GM04503 (cell line): ENCODE measurements around the gene CLDN5.

Experiments used
- DNase-seq: peaks from one replicate; pipeline ENCODE4 v3.0.0-alpha.2; 2012; ENCODE audit warnings: low read depth

The CLDN5 gene

GRCh38 chr22:19520566-19521305 lies 3.5 kb downstream of the CLDN5 start:
- no peak for DNase-seq

GRCh38 chr22:19520007-19520406 lies 4.2 kb downstream of the CLDN5 start:
- no peak for DNase-seq

DNA sequence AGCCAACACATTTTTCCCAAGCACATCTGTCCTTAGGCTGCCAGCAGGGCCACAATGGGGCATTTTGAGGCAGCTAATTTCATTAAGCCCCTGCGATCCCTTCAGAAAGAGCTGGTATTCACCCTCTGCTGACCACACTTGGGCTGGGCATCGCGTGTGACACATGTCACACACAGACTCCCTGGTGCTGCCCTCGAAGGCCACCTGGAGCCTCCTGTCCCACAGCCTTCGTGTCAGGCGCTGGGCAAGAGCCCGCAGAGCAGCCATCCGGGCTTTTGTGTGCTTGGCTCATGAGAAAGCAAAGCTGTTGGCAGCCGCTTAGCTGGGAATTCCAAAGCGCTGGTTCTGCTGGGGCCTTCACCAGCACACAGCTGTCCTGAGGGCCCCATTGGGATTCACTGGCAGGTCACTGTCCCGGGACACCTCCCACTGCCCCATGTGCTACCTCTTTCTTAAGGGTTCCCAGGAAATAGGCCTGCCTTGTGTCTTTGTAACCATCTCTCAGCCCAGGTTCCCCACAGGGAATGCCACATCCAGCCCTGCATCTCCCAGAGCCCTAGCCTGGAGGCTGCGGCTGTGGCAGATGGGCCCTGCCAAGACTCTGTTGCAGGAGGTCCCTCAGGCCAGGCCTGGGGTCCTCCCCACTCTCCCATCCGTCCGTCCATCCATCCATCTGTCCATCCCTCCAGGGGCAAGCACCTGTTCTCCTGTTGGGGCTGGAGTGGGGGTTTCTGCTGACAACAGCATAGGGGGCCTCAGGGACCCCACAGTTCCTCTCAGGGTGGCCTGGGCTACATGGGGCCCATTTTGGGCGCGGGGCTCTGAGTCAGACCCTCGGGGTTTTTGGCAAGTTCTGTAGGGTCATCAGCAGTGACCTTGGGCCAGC lies 4.9 kb downstream of the CLDN5 start:
- no peak for DNase-seq

- no peak for DNase-seq
Measured at GRCh38 chr22:19518635-19519034, 5.6 kb downstream of the CLDN5 start.

- DNase-seq = no peak
Measured at GRCh38 chr22:19517919-19518611, 6.1 kb downstream of the CLDN5 start.

DNA sequence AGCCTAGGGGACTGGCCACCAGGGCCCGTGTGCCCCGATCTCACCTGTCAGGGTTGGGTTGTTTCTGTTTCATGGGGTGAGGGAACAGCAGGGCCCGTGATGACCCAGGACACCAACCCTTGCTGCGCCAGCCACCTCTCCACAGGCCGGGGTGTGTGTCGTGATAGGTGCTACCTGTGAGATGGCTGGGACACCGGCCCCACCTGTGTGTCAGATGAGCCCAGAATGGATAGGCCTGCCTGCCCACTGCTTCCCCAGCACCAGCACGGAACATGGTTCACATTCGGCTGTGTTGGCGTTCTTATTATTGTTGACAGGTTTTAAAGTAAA lies 7.1 kb downstream of the CLDN5 start:
- DNase-seq = no peak

DNA sequence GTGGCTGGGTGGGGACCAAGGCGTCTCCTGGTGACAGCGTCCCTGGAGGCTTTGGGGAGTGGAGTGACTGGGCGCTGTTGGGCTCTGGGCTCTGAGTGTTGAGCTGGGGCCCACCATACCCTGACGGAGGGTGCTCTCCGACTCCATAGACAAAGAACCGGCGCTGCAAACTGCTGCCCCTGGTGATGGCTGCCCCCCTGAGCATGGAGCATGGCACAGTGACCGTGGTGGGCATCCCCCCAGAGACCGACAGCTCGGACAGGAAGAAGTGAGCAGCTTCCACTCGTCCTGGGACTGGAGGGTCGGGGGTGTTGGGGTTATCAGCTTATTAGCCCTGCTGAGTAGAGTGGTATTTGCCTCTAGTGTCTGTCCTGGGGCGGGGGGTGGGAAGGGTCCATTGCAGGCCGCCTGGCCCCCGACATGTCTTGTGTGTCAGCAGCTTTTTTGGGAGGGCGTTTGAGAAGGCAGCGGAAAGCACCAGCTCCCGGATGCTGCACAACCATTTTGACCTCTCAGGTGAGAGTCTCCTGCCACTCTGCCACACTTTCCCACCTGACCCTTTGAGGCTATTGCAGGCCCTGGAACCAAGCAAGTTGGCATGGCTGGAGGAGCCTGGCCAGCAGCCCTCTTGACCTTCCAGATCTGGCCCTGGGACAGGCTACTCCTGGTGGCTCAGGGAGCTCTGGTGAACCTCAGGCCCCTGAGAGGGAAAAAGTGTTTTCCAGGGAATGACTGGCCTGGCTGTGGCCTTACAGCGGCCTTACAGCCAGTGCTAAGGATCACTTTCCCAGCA lies 7.6 kb downstream of the CLDN5 start:
- DNase-seq = no peak

DNA sequence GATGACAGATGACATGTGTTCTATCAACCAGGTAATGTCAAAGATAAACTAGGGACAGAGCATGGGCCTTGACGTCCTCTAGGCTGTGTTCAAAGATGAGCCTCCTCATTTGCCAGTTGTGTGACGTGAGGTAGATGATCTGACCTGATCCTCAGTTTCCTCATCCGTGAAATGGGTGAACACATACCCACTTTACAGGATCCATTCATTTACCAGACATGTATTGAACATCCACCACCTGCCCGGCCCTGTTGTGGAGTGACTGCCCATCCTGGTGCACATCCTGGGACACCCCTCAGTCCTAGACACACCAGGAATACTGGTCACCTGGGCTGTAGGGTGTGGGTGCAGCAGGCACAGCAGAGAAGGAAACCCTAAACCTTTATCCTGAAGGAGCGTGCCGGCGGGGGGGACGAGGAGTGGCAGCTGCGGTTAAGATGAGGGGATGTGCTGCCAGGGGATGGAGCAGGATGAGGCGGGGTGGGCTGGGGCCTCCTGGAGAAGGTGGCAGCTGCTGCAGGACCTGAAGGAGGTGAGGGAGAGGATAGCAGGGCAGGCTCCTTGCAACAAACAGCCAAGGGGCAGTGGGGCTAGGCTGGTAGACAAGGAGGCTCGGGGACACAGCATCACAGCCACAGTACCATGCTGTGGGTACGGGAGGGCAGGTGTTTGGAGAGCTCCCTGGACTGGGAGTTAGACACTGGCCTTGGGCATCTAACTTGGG lies 8.4 kb downstream of the CLDN5 start:
- no peak for DNase-seq

GRCh38 chr22:19514831-19515565 lies 9.2 kb downstream of the CLDN5 start:
- no peak for DNase-seq

DNA sequence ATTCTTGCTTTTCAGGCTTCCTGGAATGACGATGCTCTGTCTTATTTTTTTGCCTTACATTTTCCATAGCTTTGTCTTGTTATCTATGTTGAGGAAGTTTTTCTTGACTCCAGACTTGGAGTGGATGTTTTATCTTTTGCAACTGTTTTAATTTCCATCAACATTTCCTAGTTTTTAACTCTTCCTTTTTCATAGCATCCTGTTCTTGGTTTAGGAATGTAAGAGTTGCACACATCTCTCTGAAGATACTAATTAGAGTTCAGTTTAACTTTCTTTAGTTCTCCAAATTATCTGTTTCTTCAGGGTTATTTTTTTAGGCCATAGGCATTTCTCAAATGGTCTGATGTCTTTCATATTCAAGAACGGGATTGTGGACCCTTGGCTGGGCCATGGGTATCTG lies 10.4 kb downstream of the CLDN5 start:
- DNase-seq = no peak

DNA sequence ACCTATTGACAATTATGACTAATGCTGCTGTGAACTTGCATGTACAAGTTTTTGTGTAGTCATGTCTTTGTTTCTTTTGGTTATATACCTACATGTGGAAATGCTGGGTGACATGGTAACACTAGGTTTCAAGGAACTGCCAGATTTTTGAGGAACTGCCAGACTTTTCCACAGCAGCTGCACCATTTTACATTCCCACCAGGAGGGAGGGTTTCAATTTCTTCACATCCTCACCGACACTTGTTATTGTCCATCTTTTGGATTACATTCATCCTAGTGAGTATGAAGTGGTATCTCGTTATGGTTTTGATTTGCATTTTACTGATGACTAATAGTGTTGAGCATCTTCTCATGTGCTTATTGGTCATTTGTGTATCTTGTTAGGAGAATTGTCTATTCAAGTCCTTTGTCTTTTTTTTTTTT lies 13.3 kb downstream of the CLDN5 start:
- no peak for DNase-seq

- DNase-seq = no peak
Measured at GRCh38 chr22:19509923-19510322, 14.3 kb downstream of the CLDN5 start.

DNA sequence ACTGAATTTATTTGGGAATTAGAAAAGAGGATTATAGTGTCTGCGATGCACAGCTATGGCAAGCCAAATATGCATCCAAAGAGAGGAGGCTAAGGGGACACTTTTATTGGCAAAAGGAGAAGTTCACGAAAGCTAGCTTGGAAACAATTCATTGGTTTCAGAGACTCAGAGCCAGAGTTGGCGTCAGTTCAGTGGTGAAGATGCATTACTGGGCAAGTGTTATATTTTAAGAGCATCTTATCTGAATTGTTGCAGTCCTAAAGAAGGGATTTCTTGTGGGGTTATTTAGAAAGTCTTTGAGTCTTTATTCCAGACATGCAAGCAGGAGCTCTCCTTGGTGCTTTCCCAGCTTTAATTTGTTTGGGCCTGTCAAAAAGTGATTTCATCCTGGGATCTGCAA lies 15.0 kb downstream of the CLDN5 start:
- DNase-seq = no peak

DNA sequence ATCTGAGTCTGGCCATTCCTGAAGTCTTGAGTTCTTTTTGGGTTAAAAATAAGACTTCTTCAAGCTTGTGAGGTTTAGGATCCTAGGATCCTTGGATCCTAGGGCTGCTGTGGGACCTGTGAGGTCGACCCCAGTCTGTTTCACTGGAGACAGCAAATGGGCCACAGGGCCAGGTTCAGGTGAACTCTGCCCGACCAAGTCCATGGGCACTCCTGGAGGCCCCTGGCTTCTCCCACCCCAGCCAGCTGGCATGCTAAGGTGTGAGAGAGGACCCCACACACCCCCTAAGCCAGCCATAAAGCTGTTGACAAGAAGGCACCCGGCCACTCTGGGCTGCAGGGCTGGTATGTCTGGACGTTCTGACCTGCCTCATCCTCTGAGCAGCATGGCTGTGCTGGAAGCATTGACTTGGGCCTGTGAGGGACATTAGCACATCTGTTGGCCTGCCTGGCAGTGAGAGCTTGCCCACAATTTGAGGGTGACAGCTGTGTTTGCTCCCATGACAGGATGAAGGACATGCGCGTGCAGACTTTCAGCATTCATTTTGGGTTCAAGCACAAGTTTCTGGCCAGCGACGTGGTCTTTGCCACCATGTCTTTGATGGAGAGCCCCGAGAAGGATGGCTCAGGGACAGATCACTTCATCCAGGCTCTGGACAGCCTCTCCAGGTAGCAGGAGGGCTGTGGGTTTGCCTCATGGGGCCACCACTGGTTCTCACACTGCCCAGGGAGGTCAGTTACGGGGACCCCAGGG lies 16.0 kb downstream of the CLDN5 start:
- DNase-seq = no peak

DNA sequence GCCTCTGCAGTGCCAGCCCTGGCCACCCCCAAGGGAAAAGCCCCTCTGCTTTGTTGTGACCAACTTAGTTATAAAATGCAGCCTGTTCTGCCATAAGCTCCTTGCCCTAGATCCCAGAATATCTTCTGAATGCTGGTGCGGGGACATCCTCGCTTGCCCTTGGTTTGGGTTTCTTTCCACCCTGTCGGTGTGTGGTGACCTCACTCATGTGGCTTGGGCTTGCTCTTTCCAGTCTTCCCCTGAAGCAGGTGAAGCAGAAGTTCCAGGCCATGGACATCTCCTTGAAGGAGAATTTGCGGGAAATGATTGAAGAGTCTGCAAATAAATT lies 16.7 kb downstream of the CLDN5 start:
- DNase-seq = no peak

DNA sequence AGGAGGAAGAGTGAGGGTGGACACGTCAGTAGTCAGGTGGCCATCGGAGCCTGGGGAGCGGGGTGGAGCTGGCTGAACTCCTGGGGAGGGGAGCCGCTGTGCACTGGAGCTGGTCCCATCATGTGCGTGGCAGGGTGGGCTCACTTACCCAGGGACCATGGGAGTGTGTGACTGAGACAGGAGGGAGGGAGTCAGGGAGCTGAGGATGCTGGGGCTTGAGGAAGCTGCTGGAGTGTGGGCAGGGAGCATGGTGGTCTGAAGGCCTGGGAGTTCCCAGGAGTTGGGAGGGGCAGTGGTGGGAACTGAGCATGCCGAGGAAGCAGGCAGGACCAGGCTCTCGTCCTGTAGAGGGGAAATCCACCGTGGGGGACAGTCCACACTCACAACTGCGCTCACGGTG lies 18.0 kb downstream of the CLDN5 start:
- no peak for DNase-seq

DNA sequence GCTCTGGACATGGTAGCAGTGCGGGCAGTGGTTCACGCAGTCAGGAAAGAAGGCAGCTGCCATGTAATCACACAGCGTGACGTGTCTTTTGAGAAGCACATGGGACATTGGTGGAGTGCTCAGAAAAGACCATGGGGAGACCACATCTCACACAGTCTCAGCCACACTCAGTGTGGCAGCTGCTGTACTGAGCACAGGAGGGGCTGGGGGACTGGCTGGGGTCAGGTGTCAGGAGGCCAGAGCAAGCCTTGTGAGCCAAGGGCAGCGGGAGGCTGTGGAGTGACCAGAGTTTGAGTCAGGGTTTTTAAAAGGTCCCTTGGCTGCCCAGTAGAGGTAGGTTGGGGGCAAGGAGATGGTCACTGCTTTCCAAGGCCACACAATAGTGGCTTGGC lies 18.5 kb downstream of the CLDN5 start:
- DNase-seq = no peak

GRCh38 chr22:19504900-19505734 lies 19.1 kb downstream of the CLDN5 start:
- DNase-seq = no peak

DNA sequence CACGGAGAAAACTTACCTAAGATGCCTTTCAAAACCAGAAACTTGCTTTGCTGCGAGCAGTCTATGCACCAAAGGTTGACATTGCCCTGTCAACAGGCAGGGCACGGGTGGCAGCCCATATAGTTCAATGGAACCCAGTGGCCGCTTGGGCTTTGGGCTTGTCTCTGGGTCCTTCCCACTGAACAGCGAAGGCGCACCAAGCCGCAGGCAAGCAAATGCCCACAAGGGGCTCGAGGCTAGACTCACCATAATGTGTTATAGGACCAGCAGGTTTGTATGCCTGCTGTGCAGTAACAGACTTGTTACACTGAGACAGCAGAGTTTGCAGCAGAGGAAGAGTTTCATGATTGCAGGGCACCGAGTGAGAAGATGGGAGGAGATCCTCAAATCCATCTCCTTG lies 20.3 kb downstream of the CLDN5 start:
- no peak for DNase-seq
